Measurements from ENCODE around the gene MLKL. TPM values are rescaled to one million over a fixed set of nuclear protein-coding genes. Genes with fewer than 3 reads are reported as not detected.
"Not testable (repeated sequence)": the region's sequence is repeated elsewhere in the genome, so short reads cannot be mapped to it uniquely, and the experiment has no call there.

MLKL gene
- total RNA-seq, 2 donors from 2014 or later: 33.8 to 44.8 TPM

- DNase-seq (peak in 2 of 3 donors; percentile 19 to 22), ATAC-seq (no peak)
- Mint-ChIP-seq H3K36me3 (ENCODE audit: low read depth) (peaks cover 2% of the 10 kb centered on the region), H3K27ac (peak overlapping the region; percentile 86), H3K27me3 (no peaks in the 10 kb centered on the region), H3K4me1 (peaks cover 22% of the 10 kb centered on the region), H3K4me3 (peak overlapping the region; percentile 95)
- no peaks in the 10 kb centered on the region for H3K9me3 ChIP-seq (ENCODE audit: control insufficient read depth, low read length, poor library complexity, severe bottlenecking)
These were observed 33.4 kb downstream of the MLKL start for GRCh38 chr16:74667255-74667700.

- DNase-seq: peak; percentile 87 to 95 (median 92)
These were observed 34.0 kb downstream of the MLKL start, which contains the start of gene RFWD3 for GRCh38 chr16:74666425-74667254. Gene RFWD3 (minus strand): TSS chr16:74666877. CDS start chr16:74661449, 5,428 bp downstream.

GRCh38 chr16:74666010-74666421 lies 34.6 kb downstream of the MLKL start:
- peak overlapping the region; percentile 95 for H3K4me3 Mint-ChIP-seq
- H3K27me3 Mint-ChIP-seq: no peaks in the 10 kb centered on the region
- DNase-seq (no peak), ATAC-seq (no peak)
- H3K36me3 Mint-ChIP-seq (ENCODE audit: low read depth): no peaks in the 10 kb centered on the region
- no peaks in the 10 kb centered on the region for H3K9me3 ChIP-seq (ENCODE audit: control insufficient read depth, low read length, poor library complexity, severe bottlenecking)
- peak overlapping the region; percentile 86 for H3K27ac Mint-ChIP-seq
- peaks cover 24% of the 10 kb centered on the region for H3K4me1 Mint-ChIP-seq

More at GRCh38 chr16:74666425-74667254, 34.0 kb downstream of the MLKL start, which contains the start of gene RFWD3:
- Mint-ChIP-seq H3K27ac (peak within 1 kb of the TSS; percentile 86), H3K36me3 (ENCODE audit: low read depth) (no peaks in the 10 kb centered on the region), H3K4me1 (peaks cover 24% of the 10 kb centered on the region), H3K4me3 (peak within 1 kb of the TSS; percentile 95), H3K27me3 (no peaks in the 10 kb centered on the region)
- no peaks in the 10 kb centered on the region for H3K9me3 ChIP-seq (ENCODE audit: control insufficient read depth, low read length, poor library complexity, severe bottlenecking)
- peak; percentile 99 for ATAC-seq

GRCh38 chr16:74661064-74661463 lies 39.6 kb downstream of the MLKL start:
- peaks cover 2% of the 10 kb centered on the region for H3K36me3 Mint-ChIP-seq (ENCODE audit: low read depth)

GRCh38 chr16:74660383-74660782 lies 40.3 kb downstream of the MLKL start:
- H3K4me3 Mint-ChIP-seq: no peak overlapping the region
- peaks cover 2% of the 10 kb centered on the region for H3K36me3 Mint-ChIP-seq (ENCODE audit: low read depth)
- no peak overlapping the region for H3K27ac Mint-ChIP-seq
- DNase-seq: no peak
- H3K27me3 Mint-ChIP-seq: no peaks in the 10 kb centered on the region
- peaks cover 45% of the 10 kb centered on the region for H3K4me1 Mint-ChIP-seq
- no peaks in the 10 kb centered on the region for H3K9me3 ChIP-seq (ENCODE audit: control insufficient read depth, low read length, poor library complexity, severe bottlenecking)
- no peak for ATAC-seq

More at GRCh38 chr16:74661064-74661463, 39.6 kb downstream of the MLKL start:
- no peak overlapping the region for H3K27ac Mint-ChIP-seq
- no peak overlapping the region for H3K4me3 Mint-ChIP-seq
- no peaks in the 10 kb centered on the region for H3K27me3 Mint-ChIP-seq
- peaks cover 41% of the 10 kb centered on the region for H3K4me1 Mint-ChIP-seq
- no peak for DNase-seq
- ATAC-seq: no peak
- H3K9me3 ChIP-seq (ENCODE audit: control insufficient read depth, low read length, poor library complexity, severe bottlenecking): no peaks in the 10 kb centered on the region

- H3K4me1 Mint-ChIP-seq: peaks cover 54% of the 10 kb centered on the region
These were observed 41.6 kb downstream of the MLKL start for GRCh38 chr16:74659041-74659440.

GRCh38 chr16:74657870-74658642 lies 42.6 kb downstream of the MLKL start:
- H3K27ac Mint-ChIP-seq: peak overlapping the region; percentile 19
- no peak overlapping the region for H3K4me3 Mint-ChIP-seq
- H3K4me1 Mint-ChIP-seq: peaks cover 51% of the 10 kb centered on the region
- no peaks in the 10 kb centered on the region for H3K9me3 ChIP-seq (ENCODE audit: control insufficient read depth, low read length, poor library complexity, severe bottlenecking)
- ATAC-seq (no peak), DNase-seq (no peak)
- H3K36me3 Mint-ChIP-seq (ENCODE audit: low read depth): peaks cover 2% of the 10 kb centered on the region
- no peaks in the 10 kb centered on the region for H3K27me3 Mint-ChIP-seq

More at GRCh38 chr16:74659041-74659440, 41.6 kb downstream of the MLKL start:
- Mint-ChIP-seq H3K27me3 (no peaks in the 10 kb centered on the region), H3K4me3 (no peak overlapping the region), H3K27ac (peak overlapping the region; percentile 19), H3K36me3 (ENCODE audit: low read depth) (peaks cover 2% of the 10 kb centered on the region)
- no peaks in the 10 kb centered on the region for H3K9me3 ChIP-seq (ENCODE audit: control insufficient read depth, low read length, poor library complexity, severe bottlenecking)
- no peak for ATAC-seq
- DNase-seq: no peak

- H3K27ac Mint-ChIP-seq: peak overlapping the region; percentile 79
- DNase-seq (no peak), ATAC-seq (no peak)
- no peaks in the 10 kb centered on the region for H3K27me3 Mint-ChIP-seq
- peaks cover 4% of the 10 kb centered on the region for H3K36me3 Mint-ChIP-seq (ENCODE audit: low read depth)
- H3K4me1 Mint-ChIP-seq: peaks cover 40% of the 10 kb centered on the region
- no peaks in the 10 kb centered on the region for H3K9me3 ChIP-seq (ENCODE audit: control insufficient read depth, low read length, poor library complexity, severe bottlenecking)
- H3K4me3 Mint-ChIP-seq: no peak overlapping the region
These were observed 46.1 kb downstream of the MLKL start for GRCh38 chr16:74654536-74655050.

GRCh38 chr16:74652883-74653282 lies 47.8 kb downstream of the MLKL start:
- H3K4me3 Mint-ChIP-seq: peak overlapping the region; percentile 41
- peaks cover 29% of the 10 kb centered on the region for H3K4me1 Mint-ChIP-seq

GRCh38 chr16:74652249-74652648 lies 48.4 kb downstream of the MLKL start:
- Mint-ChIP-seq H3K27ac (peak overlapping the region; percentile 62), H3K27me3 (no peaks in the 10 kb centered on the region), H3K4me1 (peaks cover 29% of the 10 kb centered on the region), H3K4me3 (no peak overlapping the region), H3K36me3 (ENCODE audit: low read depth) (peaks cover 4% of the 10 kb centered on the region)
- no peak for ATAC-seq
- no peaks in the 10 kb centered on the region for H3K9me3 ChIP-seq (ENCODE audit: control insufficient read depth, low read length, poor library complexity, severe bottlenecking)
- no peak for DNase-seq

More at GRCh38 chr16:74652883-74653282, 47.8 kb downstream of the MLKL start:
- H3K27me3 Mint-ChIP-seq; ATAC-seq; H3K36me3 Mint-ChIP-seq (ENCODE audit: low read depth); DNase-seq; H3K9me3 ChIP-seq (ENCODE audit: control insufficient read depth, low read length, poor library complexity, severe bottlenecking): not testable (repeated sequence)
- H3K27ac Mint-ChIP-seq: peak overlapping the region; percentile 29

- H3K9me3 ChIP-seq (ENCODE audit: control insufficient read depth, low read length, poor library complexity, severe bottlenecking): no peaks in the 10 kb centered on the region
- H3K4me3 Mint-ChIP-seq: no peak overlapping the region
- peak overlapping the region; percentile 62 for H3K27ac Mint-ChIP-seq
- H3K27me3 Mint-ChIP-seq: no peaks in the 10 kb centered on the region
- H3K4me1 Mint-ChIP-seq: peaks cover 27% of the 10 kb centered on the region
- ATAC-seq: no peak
- no peak for DNase-seq
- H3K36me3 Mint-ChIP-seq (ENCODE audit: low read depth): peaks cover 4% of the 10 kb centered on the region
These were observed 48.8 kb downstream of the MLKL start for GRCh38 chr16:74651841-74652240.

GRCh38 chr16:74650966-74651567 lies 49.6 kb downstream of the MLKL start:
- peaks cover 23% of the 10 kb centered on the region for H3K4me1 Mint-ChIP-seq
- peak overlapping the region; percentile 62 for H3K27ac Mint-ChIP-seq
- ATAC-seq (no peak), DNase-seq (no peak)
- no peaks in the 10 kb centered on the region for H3K27me3 Mint-ChIP-seq
- H3K4me3 Mint-ChIP-seq: no peak overlapping the region
- no peaks in the 10 kb centered on the region for H3K9me3 ChIP-seq (ENCODE audit: control insufficient read depth, low read length, poor library complexity, severe bottlenecking)
- peaks cover 4% of the 10 kb centered on the region for H3K36me3 Mint-ChIP-seq (ENCODE audit: low read depth)
